Measurements from ENCODE around the gene NUTM2F.
"Not testable (repeated sequence)": the region's sequence is repeated elsewhere in the genome, so short reads cannot be mapped to it uniquely, and the experiment has no call there.

The NUTM2F gene

DNA sequence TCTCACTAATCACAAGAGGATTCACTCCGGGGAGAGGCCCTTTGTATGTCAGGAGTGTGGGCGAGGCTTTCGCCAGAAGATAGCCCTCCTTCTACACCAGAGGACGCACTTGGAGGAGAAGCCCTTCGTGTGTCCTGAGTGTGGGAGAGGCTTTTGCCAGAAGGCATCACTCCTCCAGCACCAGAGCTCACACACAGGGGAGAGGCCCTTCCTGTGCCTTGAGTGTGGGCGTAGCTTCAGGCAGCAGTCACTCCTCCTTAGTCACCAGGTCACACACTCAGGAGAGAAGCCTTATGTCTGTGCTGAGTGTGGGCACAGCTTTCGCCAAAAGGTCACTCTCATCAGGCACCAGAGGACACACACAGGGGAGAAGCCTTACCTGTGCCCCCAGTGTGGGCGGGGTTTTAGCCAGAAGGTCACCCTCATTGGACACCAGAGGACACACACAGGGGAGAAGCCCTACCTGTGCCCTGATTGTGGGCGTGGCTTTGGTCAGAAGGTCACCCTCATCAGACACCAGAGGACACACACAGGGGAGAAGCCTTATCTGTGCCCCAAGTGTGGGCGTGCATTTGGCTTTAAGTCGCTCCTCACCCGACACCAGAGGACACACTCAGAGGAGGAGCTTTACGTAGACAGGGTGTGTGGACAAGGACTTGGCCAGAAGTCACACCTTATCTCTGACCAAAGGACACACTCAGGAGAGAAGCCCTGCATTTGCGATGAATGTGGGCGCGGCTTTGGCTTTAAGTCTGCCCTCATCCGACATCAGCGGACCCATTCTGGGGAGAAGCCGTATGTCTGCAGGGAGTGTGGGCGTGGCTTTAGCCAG, 27.8 kb downstream of the NUTM2F start:
- H3K27me3 ChIP-seq (ENCODE audit: control insufficient read depth, insufficient read depth, low read length): no peaks in the 10 kb centered on the region
- H3K9ac ChIP-seq (ENCODE audit: low read length): no peak overlapping the region
- no peak overlapping the region for H3K4me3 ChIP-seq (ENCODE audit: low read length)
- no peaks in the 10 kb centered on the region for H3K36me3 ChIP-seq (ENCODE audit: control insufficient read depth, insufficient read depth, low read length)
- peaks cover 16% of the 10 kb centered on the region for H3K4me1 ChIP-seq (ENCODE audit: control insufficient read depth, insufficient read depth, low read length)
- H3K9me3 ChIP-seq (ENCODE audit: control insufficient read depth, low read length): no peaks in the 10 kb centered on the region

DNA sequence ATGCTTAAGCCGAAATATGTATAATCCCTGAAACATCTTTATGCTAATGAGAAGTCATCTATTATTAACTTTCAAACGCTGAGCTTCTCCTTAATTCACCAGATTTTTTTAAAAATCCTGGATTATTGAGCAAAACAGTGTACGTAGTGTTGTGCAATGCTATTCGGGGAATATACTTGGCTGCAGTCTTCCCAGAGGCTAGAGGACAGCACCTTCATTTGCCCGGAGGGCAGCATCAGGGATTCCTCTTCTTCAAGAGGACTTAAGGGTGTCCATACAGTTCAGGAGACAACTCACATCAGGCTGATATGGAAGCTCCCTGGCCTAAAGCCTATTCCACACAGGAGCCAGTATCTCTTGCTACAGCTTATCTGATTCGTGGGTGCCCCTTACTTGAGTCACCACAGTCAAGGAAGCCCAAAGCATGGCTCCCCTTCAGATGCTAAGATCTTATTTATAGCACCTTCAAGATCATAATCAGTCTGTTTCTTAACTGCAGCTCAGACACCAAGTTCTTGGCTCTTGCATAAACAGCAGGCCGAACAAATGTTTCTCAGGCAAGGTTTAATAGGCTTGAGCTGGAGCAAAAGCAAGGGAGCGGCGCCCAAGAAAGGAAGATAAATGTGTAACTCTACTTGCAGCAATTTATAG, 29.4 kb downstream of the NUTM2F start:
- Histone ChIP-seq H3K9me3 (ENCODE audit: control insufficient read depth, low read length) (no peaks in the 10 kb centered on the region), H3K9ac (ENCODE audit: low read length) (no peak overlapping the region), H3K4me3 (ENCODE audit: low read length) (no peak overlapping the region), H3K36me3 (ENCODE audit: control insufficient read depth, insufficient read depth, low read length) (no peaks in the 10 kb centered on the region), H3K27me3 (ENCODE audit: control insufficient read depth, insufficient read depth, low read length) (no peaks in the 10 kb centered on the region), H3K4me1 (ENCODE audit: control insufficient read depth, insufficient read depth, low read length) (peaks cover 16% of the 10 kb centered on the region)

DNA sequence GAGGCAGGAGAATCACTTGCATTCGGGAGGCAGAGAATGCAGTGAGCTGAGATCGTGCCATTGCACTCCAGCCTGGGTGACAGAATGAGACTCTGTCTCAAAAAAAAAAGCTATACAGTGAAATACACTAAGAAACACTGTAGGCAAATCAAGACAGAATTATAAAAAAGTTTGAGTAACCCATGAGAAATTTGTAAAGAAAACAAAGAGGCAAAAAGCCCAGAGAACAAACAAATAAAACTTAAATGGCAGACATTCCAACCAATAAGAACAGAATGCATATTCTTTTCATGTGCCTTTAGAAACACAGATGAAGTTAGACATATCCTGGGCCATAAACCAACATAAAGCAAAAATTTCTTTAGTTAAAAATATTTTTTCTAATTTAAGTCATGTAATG, 38.8 kb downstream of the NUTM2F start:
- Histone ChIP-seq H3K9me3 (ENCODE audit: control insufficient read depth, low read length) (no peaks in the 10 kb centered on the region), H3K9ac (ENCODE audit: low read length) (no peak overlapping the region), H3K4me1 (ENCODE audit: control insufficient read depth, insufficient read depth, low read length) (peaks cover 4% of the 10 kb centered on the region), H3K36me3 (ENCODE audit: control insufficient read depth, insufficient read depth, low read length) (no peaks in the 10 kb centered on the region), H3K27me3 (ENCODE audit: control insufficient read depth, insufficient read depth, low read length) (no peaks in the 10 kb centered on the region), H3K4me3 (ENCODE audit: low read length) (no peak overlapping the region)

DNA sequence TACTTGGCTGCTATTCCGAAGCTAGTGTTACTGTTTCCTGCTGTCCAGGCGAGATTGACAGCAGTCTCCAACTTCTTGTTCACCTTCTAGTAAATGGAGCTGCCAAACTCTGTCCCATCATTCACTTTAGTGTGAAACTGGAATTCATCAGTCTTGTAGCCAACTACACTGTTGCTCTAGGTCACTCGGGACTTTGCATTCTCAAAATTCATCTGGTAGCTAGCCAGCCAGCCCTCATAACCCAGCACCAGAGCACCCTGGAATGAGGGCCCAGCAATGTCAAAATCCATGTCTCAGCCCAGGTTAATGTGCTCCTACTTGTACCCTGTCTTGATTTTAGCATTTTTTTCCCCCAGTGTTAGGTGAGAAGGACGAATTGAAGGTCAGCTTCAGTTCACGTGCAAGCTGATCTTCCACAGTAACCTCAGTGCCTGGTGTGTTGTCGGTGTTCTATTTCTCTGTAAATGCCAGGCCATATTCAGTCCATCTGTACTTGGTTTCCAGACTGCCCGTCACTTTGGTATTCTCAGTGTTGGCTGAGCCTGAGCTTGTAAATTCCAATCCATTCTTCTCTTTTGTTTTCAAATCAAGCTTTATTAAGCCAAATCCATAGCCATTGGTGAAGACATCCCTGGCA, 40.4 kb downstream of the NUTM2F start:
- Histone ChIP-seq H3K9me3 (ENCODE audit: control insufficient read depth, low read length) (no peaks in the 10 kb centered on the region), H3K36me3 (ENCODE audit: control insufficient read depth, insufficient read depth, low read length) (no peaks in the 10 kb centered on the region), H3K27me3 (ENCODE audit: control insufficient read depth, insufficient read depth, low read length) (no peaks in the 10 kb centered on the region), H3K9ac (ENCODE audit: low read length) (no peak overlapping the region), H3K4me1 (ENCODE audit: control insufficient read depth, insufficient read depth, low read length) (peaks cover 4% of the 10 kb centered on the region), H3K4me3 (ENCODE audit: low read length) (no peak overlapping the region)

DNA sequence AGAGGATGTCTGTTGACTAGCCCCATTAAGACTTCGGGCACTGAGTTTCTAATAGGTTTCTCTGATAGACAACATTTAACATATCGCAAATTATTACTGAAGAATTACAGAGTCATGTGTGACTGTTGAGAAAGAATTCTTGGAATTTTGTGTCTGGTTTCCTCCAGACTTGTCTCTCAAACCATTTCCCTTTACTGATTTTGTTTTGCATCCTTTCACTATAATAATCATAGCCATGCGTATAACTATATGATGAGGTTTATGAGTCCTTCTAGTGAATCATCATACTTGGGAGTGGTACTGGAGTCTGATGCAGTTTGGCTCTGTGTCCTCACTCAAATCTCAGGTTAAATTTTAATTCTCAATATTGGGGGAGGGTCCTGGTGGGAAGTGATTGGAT, 42.3 kb downstream of the NUTM2F start:
- Histone ChIP-seq H3K9me3 (ENCODE audit: control insufficient read depth, low read length) (no peaks in the 10 kb centered on the region), H3K4me1 (ENCODE audit: control insufficient read depth, insufficient read depth, low read length) (no peaks in the 10 kb centered on the region), H3K36me3 (ENCODE audit: control insufficient read depth, insufficient read depth, low read length) (no peaks in the 10 kb centered on the region), H3K9ac (ENCODE audit: low read length) (no peak overlapping the region), H3K4me3 (ENCODE audit: low read length) (no peak overlapping the region), H3K27me3 (ENCODE audit: control insufficient read depth, insufficient read depth, low read length) (no peaks in the 10 kb centered on the region)

DNA sequence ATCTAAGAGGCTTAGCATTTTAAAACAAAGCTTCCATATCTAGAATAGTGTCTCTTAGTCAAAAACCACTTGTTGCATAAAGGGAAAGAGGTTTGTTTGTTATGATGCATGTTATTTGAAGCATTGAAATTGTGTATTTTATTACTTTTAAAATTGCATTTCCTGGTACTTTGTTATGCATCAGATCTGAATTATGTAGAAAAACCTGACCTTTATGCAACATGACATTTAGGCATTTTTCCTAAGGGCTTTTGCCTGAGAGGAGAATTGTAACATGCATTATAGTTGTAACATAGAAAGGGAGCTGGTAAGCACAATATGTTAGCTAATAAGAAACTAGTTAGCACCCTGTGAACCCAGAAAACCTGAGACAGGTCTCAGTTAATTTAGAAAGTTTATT, 47.3 kb downstream of the NUTM2F start:
- Histone ChIP-seq H3K9me3 (ENCODE audit: control insufficient read depth, low read length) (no peaks in the 10 kb centered on the region), H3K9ac (ENCODE audit: low read length) (no peak overlapping the region), H3K4me1 (ENCODE audit: control insufficient read depth, insufficient read depth, low read length) (peaks cover 6% of the 10 kb centered on the region), H3K36me3 (ENCODE audit: control insufficient read depth, insufficient read depth, low read length) (no peaks in the 10 kb centered on the region), H3K27me3 (ENCODE audit: control insufficient read depth, insufficient read depth, low read length) (no peaks in the 10 kb centered on the region), H3K4me3 (ENCODE audit: low read length) (no peak overlapping the region)

DNA sequence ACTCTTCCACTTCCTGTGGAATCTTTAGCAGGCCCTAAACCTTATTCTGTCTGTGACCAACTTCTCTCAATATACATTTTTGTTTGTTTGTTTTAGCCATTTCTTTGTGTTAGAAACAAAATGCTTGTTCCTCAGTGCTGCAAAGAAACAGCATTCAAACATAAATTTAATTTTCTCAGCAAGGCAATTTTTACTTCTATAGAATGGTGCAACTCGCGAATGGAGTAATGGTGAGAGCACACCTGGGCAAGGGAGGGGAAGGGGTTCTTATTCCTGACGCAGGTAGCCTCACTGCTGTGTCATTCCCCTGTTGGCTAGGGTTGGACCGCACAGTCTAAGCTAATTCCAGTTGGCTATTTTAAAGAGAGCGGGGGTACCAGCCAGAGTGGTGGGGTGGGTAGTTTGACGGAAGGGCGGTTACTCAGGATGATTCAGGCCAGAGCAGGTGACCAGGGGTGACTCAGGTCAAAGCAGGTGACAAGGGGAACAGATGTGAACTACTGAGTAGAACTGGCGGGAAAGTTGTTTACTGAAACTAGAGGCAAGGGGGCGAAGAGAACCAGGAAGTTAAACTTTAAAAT, 47.9 kb downstream of the NUTM2F start:
- H3K9me3 ChIP-seq (ENCODE audit: control insufficient read depth, low read length): no peaks in the 10 kb centered on the region
- no peak overlapping the region for H3K4me3 ChIP-seq (ENCODE audit: low read length)
- H3K9ac ChIP-seq (ENCODE audit: low read length): no peak overlapping the region
- H3K27me3 ChIP-seq (ENCODE audit: control insufficient read depth, insufficient read depth, low read length): no peaks in the 10 kb centered on the region
- H3K4me1 ChIP-seq (ENCODE audit: control insufficient read depth, insufficient read depth, low read length): peaks cover 6% of the 10 kb centered on the region
- no peaks in the 10 kb centered on the region for H3K36me3 ChIP-seq (ENCODE audit: control insufficient read depth, insufficient read depth, low read length)

DNA sequence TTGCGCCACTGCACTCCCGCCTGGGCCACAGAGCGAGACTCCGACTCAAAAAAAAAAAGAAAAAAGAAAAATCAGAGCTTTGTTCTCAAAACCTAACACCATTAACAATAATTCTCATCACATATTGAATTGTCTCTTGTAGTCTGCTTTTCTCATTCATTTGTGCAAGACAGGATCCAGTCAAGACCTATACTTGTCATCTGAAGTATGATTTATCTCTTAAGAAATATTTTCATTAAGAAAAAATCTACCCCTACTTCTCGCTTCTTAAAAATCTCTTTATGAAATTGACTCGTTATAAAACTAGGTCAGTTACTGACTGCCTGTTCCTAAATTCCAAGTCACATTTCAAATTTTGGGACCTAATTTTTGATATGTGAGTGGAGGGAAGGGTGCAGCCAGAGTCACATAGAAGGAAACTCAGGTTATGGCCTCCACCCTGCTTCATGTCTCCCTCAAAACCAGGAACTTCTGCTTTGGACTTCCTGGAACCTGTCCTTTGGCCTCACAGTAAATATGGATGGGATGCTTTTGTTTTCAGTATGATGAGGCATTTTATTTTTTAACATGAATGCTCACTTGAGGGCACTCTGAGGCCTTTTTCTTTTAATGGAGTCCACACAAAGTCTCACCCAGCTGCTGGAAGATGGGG, 50.4 kb downstream of the NUTM2F start:
- no peak overlapping the region for H3K9ac ChIP-seq (ENCODE audit: low read length)
- H3K9me3 ChIP-seq (ENCODE audit: control insufficient read depth, low read length): no peaks in the 10 kb centered on the region
- no peaks in the 10 kb centered on the region for H3K27me3 ChIP-seq (ENCODE audit: control insufficient read depth, insufficient read depth, low read length)
- no peak overlapping the region for H3K4me3 ChIP-seq (ENCODE audit: low read length)
- no peaks in the 10 kb centered on the region for H3K36me3 ChIP-seq (ENCODE audit: control insufficient read depth, insufficient read depth, low read length)
- H3K4me1 ChIP-seq (ENCODE audit: control insufficient read depth, insufficient read depth, low read length): peaks cover 6% of the 10 kb centered on the region

DNA sequence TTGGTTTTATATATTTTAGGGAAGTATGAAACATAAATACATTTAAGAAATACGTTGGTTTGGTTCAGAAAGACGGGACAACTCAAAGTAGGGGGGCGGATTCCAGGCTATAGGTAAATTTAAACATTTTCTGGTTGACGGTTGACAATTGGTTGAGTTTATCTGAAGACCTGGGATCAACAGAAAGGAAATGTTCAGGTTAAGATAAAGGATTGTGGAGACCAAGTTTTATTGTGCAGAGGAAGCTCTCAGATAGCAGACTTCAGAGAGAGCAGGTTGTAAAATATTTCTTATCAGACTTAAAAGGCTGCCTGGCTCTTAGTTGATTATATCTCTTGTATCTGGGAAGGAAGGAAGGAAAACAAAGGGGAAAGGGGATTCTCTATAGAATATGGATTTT, 51.4 kb downstream of the NUTM2F start:
- H3K36me3 ChIP-seq (ENCODE audit: control insufficient read depth, insufficient read depth, low read length); H3K4me3 ChIP-seq (ENCODE audit: low read length); H3K9me3 ChIP-seq (ENCODE audit: control insufficient read depth, low read length); H3K4me1 ChIP-seq (ENCODE audit: control insufficient read depth, insufficient read depth, low read length); H3K9ac ChIP-seq (ENCODE audit: low read length); H3K27me3 ChIP-seq (ENCODE audit: control insufficient read depth, insufficient read depth, low read length): not testable (repeated sequence)

DNA sequence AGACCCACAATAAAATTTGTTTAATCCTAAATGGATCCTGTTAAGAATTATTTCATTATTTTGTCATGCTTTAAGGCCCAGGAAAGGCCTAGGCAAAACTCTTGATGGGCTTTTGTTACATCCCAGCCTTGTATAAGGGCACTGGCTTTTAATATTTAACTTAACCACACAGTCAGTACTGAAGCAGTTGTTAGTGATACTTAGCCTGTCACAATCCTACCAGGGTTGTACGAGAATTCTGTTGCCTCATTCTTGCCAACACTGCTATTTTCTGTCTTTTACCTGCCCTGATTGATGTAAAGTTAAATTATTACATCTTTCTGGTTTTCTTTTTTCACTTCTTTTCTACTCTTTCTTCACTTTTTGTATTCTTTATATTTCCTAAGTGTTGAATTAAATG, 58.4 kb downstream of the NUTM2F start:
- Histone ChIP-seq H3K36me3 (ENCODE audit: control insufficient read depth, insufficient read depth, low read length) (no peaks in the 10 kb centered on the region), H3K4me3 (ENCODE audit: low read length) (no peak overlapping the region), H3K9ac (ENCODE audit: low read length) (no peak overlapping the region), H3K9me3 (ENCODE audit: control insufficient read depth, low read length) (no peaks in the 10 kb centered on the region), H3K27me3 (ENCODE audit: control insufficient read depth, insufficient read depth, low read length) (no peaks in the 10 kb centered on the region), H3K4me1 (ENCODE audit: control insufficient read depth, insufficient read depth, low read length) (peaks cover 4% of the 10 kb centered on the region)

DNA sequence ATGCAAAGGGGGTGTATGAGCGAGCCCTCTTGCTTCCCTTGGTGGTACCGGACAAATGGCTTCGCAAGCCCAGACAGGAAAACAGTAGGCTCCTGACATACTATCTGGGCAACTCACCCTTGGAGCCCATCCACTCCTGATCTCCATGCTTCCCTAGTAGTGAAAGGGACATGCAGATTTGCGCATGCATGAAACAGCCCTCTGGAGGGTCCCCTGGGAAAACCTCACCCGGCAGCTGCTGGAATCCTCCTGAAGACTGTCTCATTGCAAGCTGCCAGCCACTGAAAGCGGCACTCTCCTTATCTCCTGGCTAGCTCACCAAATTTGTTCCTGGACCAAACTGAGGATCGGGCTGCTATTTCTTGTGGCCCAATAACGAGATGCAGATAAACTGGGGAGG, 59.2 kb downstream of the NUTM2F start:
- Histone ChIP-seq H3K4me1 (ENCODE audit: control insufficient read depth, insufficient read depth, low read length) (peaks cover 4% of the 10 kb centered on the region), H3K27me3 (ENCODE audit: control insufficient read depth, insufficient read depth, low read length) (no peaks in the 10 kb centered on the region), H3K9me3 (ENCODE audit: control insufficient read depth, low read length) (no peaks in the 10 kb centered on the region), H3K36me3 (ENCODE audit: control insufficient read depth, insufficient read depth, low read length) (no peaks in the 10 kb centered on the region), H3K9ac (ENCODE audit: low read length) (no peak overlapping the region), H3K4me3 (ENCODE audit: low read length) (no peak overlapping the region)

All from mucosa of stomach (tissue), 1 donor.